WI38 (cell line): ENCODE results near the gene RNF152.

ENCODE experiments used
- H3K4me3 ChIP-seq: 2 replicates; pipeline ENCODE4 v1.5.1; 2011; ENCODE audit warnings: low read depth, mild to moderate bottlenecking, control low read depth, low read length
- TF ChIP-seq, protein P1 (sequence below): IDR thresholded peaks from 2 replicates; pipeline ENCODE4 v1.5.1; 2012; ENCODE audit warnings: low read depth, mild to moderate bottlenecking, control low read depth, low read length

Gene RNF152

GRCh38 chr18:61926532-61926931, 33.7 kb upstream of the RNF152 start:
- TF ChIP-seq, protein P1, sequence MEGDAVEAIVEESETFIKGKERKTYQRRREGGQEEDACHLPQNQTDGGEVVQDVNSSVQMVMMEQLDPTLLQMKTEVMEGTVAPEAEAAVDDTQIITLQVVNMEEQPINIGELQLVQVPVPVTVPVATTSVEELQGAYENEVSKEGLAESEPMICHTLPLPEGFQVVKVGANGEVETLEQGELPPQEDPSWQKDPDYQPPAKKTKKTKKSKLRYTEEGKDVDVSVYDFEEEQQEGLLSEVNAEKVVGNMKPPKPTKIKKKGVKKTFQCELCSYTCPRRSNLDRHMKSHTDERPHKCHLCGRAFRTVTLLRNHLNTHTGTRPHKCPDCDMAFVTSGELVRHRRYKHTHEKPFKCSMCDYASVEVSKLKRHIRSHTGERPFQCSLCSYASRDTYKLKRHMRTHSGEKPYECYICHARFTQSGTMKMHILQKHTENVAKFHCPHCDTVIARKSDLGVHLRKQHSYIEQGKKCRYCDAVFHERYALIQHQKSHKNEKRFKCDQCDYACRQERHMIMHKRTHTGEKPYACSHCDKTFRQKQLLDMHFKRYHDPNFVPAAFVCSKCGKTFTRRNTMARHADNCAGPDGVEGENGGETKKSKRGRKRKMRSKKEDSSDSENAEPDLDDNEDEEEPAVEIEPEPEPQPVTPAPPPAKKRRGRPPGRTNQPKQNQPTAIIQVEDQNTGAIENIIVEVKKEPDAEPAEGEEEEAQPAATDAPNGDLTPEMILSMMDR, result no peak
- no peak overlapping the region for H3K4me3 ChIP-seq

- TF ChIP-seq, protein P1, result no peak
- H3K4me3 ChIP-seq, result no peak overlapping the region
Measured at GRCh38 chr18:61924550-61924949, 31.7 kb upstream of the RNF152 start.

DNA sequence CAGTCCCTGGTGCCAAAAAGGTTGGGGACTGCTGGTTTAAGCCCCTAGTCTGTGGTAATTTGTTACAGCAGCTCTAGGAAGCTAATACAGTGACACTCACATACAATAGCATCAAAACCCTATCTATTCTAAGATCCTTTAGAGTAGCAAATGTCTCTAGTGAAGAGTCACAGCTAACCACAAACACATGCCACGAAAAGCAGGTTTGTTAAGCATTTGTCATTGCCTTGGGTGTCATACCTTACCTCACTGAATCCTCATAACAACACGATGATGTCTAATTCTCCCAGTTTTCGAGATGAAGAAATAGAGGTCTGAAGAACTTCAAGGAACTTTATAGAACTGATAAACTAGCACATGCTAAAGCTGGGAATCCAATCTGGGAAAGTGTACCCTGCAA, 29.6 kb upstream of the RNF152 start:
- no peak overlapping the region for H3K4me3 ChIP-seq
- TF ChIP-seq, protein P1, result no peak

DNA sequence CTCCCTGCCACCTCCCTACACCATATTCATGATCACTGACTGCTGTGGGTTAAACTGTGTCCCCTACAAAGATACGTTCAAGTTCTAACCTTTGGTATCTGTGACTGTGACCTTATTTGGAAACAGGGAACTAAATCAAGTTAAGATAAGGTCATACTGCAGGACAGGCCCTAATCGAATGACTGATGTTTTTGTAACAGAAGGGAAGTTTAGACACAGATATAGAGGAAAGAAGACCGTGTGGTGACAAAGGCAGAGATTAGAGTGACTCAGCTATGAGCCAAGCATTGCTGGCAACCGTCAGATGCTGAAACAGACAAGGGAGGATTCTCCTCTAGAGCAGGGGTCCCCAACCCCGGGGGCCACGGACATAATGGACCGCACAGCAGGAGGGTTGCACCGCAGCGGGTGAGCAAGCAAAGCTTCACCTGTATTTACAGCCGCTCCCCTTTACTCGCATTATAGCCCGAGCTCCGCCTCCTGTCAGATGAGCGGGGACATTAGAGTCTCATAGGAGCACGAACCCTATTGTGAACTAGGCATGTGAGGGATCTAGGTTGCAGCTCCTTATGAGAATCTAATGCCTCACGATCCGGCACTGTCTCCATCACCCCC, 28.9 kb upstream of the RNF152 start:
- TF ChIP-seq, protein P1, result no peak
- H3K4me3 ChIP-seq, result no peak overlapping the region

DNA sequence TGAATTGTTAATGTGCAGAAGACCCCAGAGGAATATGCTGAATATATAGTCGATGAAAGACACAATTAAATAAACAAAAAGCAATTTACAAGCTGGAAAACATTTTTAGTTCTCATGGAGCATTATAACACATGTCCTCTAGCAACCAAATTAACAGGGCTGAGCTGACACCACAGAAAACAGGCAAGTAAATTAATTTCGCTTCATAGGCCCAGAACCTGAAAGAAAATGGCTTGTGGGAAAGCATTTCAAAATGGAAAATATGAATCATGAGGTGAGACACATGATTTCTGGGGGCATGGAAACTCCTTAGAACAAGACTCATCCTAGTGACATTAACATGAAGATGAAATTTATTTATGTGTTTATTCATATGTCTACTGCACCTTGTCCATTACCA, 25.0 kb upstream of the RNF152 start:
- no peak overlapping the region for H3K4me3 ChIP-seq
- TF ChIP-seq, protein P1, result no peak

DNA sequence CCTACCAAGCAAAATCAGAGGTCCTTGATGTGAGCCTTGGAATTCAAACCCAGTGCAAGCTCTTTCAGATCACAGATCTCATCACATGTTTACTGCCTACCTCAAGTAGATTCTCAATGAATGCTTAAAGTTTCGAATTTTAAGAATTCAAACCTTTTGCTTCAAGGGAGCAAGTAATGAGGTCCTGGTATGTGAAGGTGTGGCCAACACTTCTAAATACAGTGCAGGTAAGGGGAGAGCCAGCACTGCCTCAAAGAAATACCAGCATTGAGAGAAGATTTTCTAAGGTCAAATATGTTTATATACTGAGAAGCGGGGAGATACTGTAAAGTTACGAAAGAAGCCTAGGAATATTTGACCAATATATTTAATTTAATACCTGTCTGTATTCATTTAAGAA, 19.7 kb upstream of the RNF152 start:
- TF ChIP-seq, protein P1, result no peak
- no peak overlapping the region for H3K4me3 ChIP-seq

GRCh38 chr18:61910101-61910500, 17.3 kb upstream of the RNF152 start:
- TF ChIP-seq, protein P1, result no peak
- no peak overlapping the region for H3K4me3 ChIP-seq
